Naive thymus-derived CD4-positive, alpha-beta T cell (primary cell): Measurements from ENCODE around the gene M1AP. TPM values are rescaled to one million over a fixed set of nuclear protein-coding genes. Genes with fewer than 3 reads are reported as not detected.

ENCODE experiments used
- ATAC-seq: fragments of 150-1000 bp; cut with Tn5 transposase; 2 replicates; pipeline ENCODE4 v1.10.0; 2021; ENCODE audit warnings: mild to moderate bottlenecking, moderate library complexity
- CTCF ChIA-PET: fragments of 350-600 bp; sonication (Branson Sonifier 250); formaldehyde crosslinking; loops from one replicate; lab custom pipeline; 2021; ENCODE audit warnings: antibody characterized with exemption; lab: Charles Lee
- POLR2A ChIA-PET: fragments of 350-600 bp; sonication (Branson Sonifier 250); formaldehyde crosslinking; loops from one replicate; lab custom pipeline; 2021; ENCODE audit warnings: antibody characterized with exemption, inconsistent platforms; lab: Charles Lee
- DNase-seq, 9 donors: peaks; one replicate each; pipeline versions ENCODE4 v3.0.0 to v3.0.0-alpha.2; 2020 to 2022; ENCODE audit warnings: mixed read lengths in 1 of 9
- H3K27ac ChIP-seq: one replicate; pipeline ENCODE4 v1.7.0; 2013; ENCODE audit warnings: mild to moderate bottlenecking, low read depth, low read length, moderate library complexity
- H3K27me3 ChIP-seq, 2 donors: one replicate each; pipeline ENCODE4 v1.7.0; 2013; ENCODE audit warnings: low read length in 2 of 2, mild to moderate bottlenecking in 2 of 2, moderate library complexity in 2 of 2; ENCODE audit not compliant: control insufficient read depth in 2 of 2, insufficient read depth in 2 of 2
- H3K36me3 ChIP-seq, 3 experiments: 1 replicate in 2 of 3; 2 replicates in 1 of 3; pipeline ENCODE4 v1.7.0; 2013; ENCODE audit warnings: low read length in 3 of 3, mild to moderate bottlenecking in 3 of 3, moderate library complexity in 1 of 3; ENCODE audit not compliant: insufficient read depth in 3 of 3, control insufficient read depth in 2 of 3
- H3K4me1 ChIP-seq, 2 donors: one replicate each; pipeline ENCODE4 v1.7.0; 2013; ENCODE audit warnings: low read length in 2 of 2, mild to moderate bottlenecking in 2 of 2, moderate library complexity in 1 of 2; ENCODE audit not compliant: control insufficient read depth in 2 of 2, insufficient read depth in 2 of 2
- H3K4me3 ChIP-seq: 2 replicates; pipeline ENCODE4 v1.7.0; 2013; ENCODE audit warnings: mild to moderate bottlenecking, low read length
- H3K9me3 ChIP-seq, 3 experiments: 1 replicate in 2 of 3; 2 replicates in 1 of 3; pipeline ENCODE4 v1.7.0; 2013; ENCODE audit warnings: low read length in 3 of 3; ENCODE audit not compliant: control insufficient read depth in 2 of 3
- H3K27ac Mint-ChIP-seq, 9 donors: one replicate each; pipeline ENCODE4 v1.8.0; 2020 to 2022; ENCODE audit warnings: mixed read lengths in 9 of 9, mild to moderate bottlenecking in 8 of 9, moderate library complexity in 5 of 9, inconsistent platforms in 2 of 9
- H3K27me3 Mint-ChIP-seq, 5 donors: one replicate each; pipeline ENCODE4 v1.8.0; 2021 to 2022; ENCODE audit warnings: mixed read lengths in 5 of 5, mild to moderate bottlenecking in 1 of 5
- H3K36me3 Mint-ChIP-seq, 5 donors: one replicate each; pipeline ENCODE4 v1.8.0; 2020 to 2022; ENCODE audit warnings: mixed read lengths in 5 of 5, mild to moderate bottlenecking in 3 of 5, inconsistent platforms in 1 of 5
- H3K4me1 Mint-ChIP-seq, 7 donors: one replicate each; pipeline ENCODE4 v1.8.0; 2020 to 2022; ENCODE audit warnings: mixed read lengths in 7 of 7, mild to moderate bottlenecking in 3 of 7, inconsistent platforms in 1 of 7
- H3K4me3 Mint-ChIP-seq, 10 donors: one replicate each; pipeline ENCODE4 v1.8.0; 2020 to 2022; ENCODE audit warnings: mild to moderate bottlenecking in 10 of 10, mixed read lengths in 10 of 10, moderate library complexity in 6 of 10, inconsistent platforms in 2 of 10
- H3K9me3 Mint-ChIP-seq, 11 donors: one replicate each; pipeline ENCODE4 v1.8.0; 2020 to 2022; ENCODE audit warnings: mixed read lengths in 11 of 11, mild to moderate bottlenecking in 4 of 11, inconsistent platforms in 1 of 11, moderate library complexity in 1 of 11
- intact Hi-C, 2 donors: fragments of 100-400 bp; cut with micrococcal nuclease; formaldehyde crosslinking; loops; one replicate each; pipeline ENCODE4 v1.15.1; 2023
- polyA plus RNA-seq, 2 donors: library from polyadenylated mRNA; unstranded; fragments of 300-500 nt; fragmentation: Illumina TruSeq; gene quantifications; one replicate each; pipeline ENCODE4 v1.2.3, GENCODE V29; 2021
- total RNA-seq, 6 experiments: library from RNA in 5 of 6; stranded (reverse) in 5 of 6; gene quantifications; 1 replicate in 5 of 6; 2 replicates in 1 of 6; pipeline ENCODE4 v1.2.3 and lab custom pipeline; 2021 to 2026

M1AP gene
- total and polyA plus RNA-seq, 7 experiments from 2014 or later: 0.39 TPM; not detected in 6

- DNase-seq (no peak), ATAC-seq (no peak)
- no peak overlapping the region for H3K27ac ChIP-seq
- no peaks in the 10 kb centered on the region for H3K9me3 ChIP-seq
- Mint-ChIP-seq H3K4me1 (peaks cover 25 to 47% (median 36%) of the 10 kb centered on the region in 7 donors), H3K27ac (peak overlapping the region in 1 of 9 donors; percentile 30), H3K27me3 (peaks cover 28 to 61% (median 46%) of the 10 kb centered on the region in 5 donors), H3K36me3 (peaks cover 4 to 12% (median 9%) of the 10 kb centered on the region in 5 donors), H3K4me3 (peak overlapping the region in 1 of 10 donors; percentile 5), H3K9me3 (peaks cover 0 to 6% (median 0%) of the 10 kb centered on the region in 11 donors)
- ChIA-PET POLR2A (interaction anchor here (4.6 to 5.0 kb wide), 2 partner anchors 18 to 29 kb away, joined by 22 to 33 read pairs; partner anchors contain the start of genes AUP1, CCDC142, HTRA2 and TTC31), CTCF (interaction anchor here (1.5 kb wide), 1 partner anchor 19 kb away, joined by 6 read pairs; the partner anchor contains the start of genes AUP1 and HTRA2)
- H3K4me3 ChIP-seq: no peak overlapping the region
- intact Hi-C loops: no loop called here
- peaks cover 21 to 33% of the 10 kb centered on the region in 2 donors for H3K4me1 ChIP-seq
- H3K27me3 ChIP-seq: peaks cover 6 to 27% of the 10 kb centered on the region in 2 donors
- peaks cover 0 to 4% (median 0%) of the 10 kb centered on the region in 3 experiments for H3K36me3 ChIP-seq
Measured at GRCh38 chr2:74511104-74511989, 136.8 kb downstream of the M1AP start.

GRCh38 chr2:74510272-74510671 is 137.9 kb downstream of the M1AP start:
- H3K4me3 Mint-ChIP-seq: no peak overlapping the region

GRCh38 chr2:74507926-74508520 is 140.1 kb downstream of the M1AP start:
- POLR2A ChIA-PET: interaction anchor here (0.9 to 5.0 kb wide), 12 partner anchors 9 to 50 kb away, joined by 3 to 33 read pairs (median 5); partner anchors contain the start of genes AUP1, CCDC142, HTRA2 and LBX2
- peaks cover 16 to 33% (median 25%) of the 10 kb centered on the region in 5 donors for H3K36me3 Mint-ChIP-seq
- peak overlapping the region; percentile 97 to 100 (median 100) for H3K27ac Mint-ChIP-seq
- Histone ChIP-seq H3K36me3 (peaks cover 0 to 20% (median 5%) of the 10 kb centered on the region in 3 experiments), H3K4me3 (peak overlapping the region; percentile 96), H3K27ac (peak overlapping the region; percentile 94), H3K27me3 (peaks cover 0 to 15% of the 10 kb centered on the region in 2 donors), H3K4me1 (peaks cover 16 to 22% of the 10 kb centered on the region in 2 donors), H3K9me3 (no peaks in the 10 kb centered on the region)
- DNase-seq (peak in 1 of 9 donors; percentile 29), ATAC-seq (no peak)
- H3K4me1 Mint-ChIP-seq: peaks cover 34 to 62% (median 51%) of the 10 kb centered on the region in 7 donors
- H3K27me3 Mint-ChIP-seq: peaks cover 47 to 58% (median 50%) of the 10 kb centered on the region in 5 donors
- H3K4me3 Mint-ChIP-seq: peak overlapping the region; percentile 95 to 100 (median 99)
- H3K9me3 Mint-ChIP-seq: peaks cover 0 to 6% (median 0%) of the 10 kb centered on the region in 11 donors
- CTCF ChIA-PET: interaction anchor here (0.5 to 1.5 kb wide), 3 partner anchors 24 to 29 kb away, joined by 3 to 4 read pairs (median 4); partner anchors contain the start of genes CCDC142 and TTC31
- intact Hi-C loops: loop anchor here (1.0 to 10.0 kb wide), 13 partner anchors 8 to 450 kb away; partner anchors contain the start of genes AUP1 (in 2 of the 2), DOK1 (in 2 of the 2), HTRA2 (in 2 of the 2) and TTC31 (in 2 of the 2)

More at GRCh38 chr2:74510272-74510671, 137.9 kb downstream of the M1AP start:
- CTCF ChIA-PET: interaction anchor here (1.5 kb wide), 1 partner anchor 20 kb away, joined by 6 read pairs; the partner anchor contains the start of genes AUP1 and HTRA2
- POLR2A ChIA-PET: interaction anchor here (1.7 to 5.0 kb wide), 4 partner anchors 12 to 52 kb away, joined by 7 to 33 read pairs (median 22); partner anchors contain the start of genes AUP1, CCDC142, HTRA2 and TTC31
- DNase-seq (no peak), ATAC-seq (no peak)
- H3K9me3 Mint-ChIP-seq: peaks cover 0 to 6% (median 0%) of the 10 kb centered on the region in 11 donors
- no peak overlapping the region for H3K27ac Mint-ChIP-seq
- intact Hi-C loops: no loop called here
- H3K27me3 ChIP-seq: peaks cover 5 to 23% of the 10 kb centered on the region in 2 donors
- H3K4me1 ChIP-seq: peaks cover 17 to 34% of the 10 kb centered on the region in 2 donors
- H3K36me3 ChIP-seq: peaks cover 0 to 11% (median 4%) of the 10 kb centered on the region in 3 experiments
- H3K27me3 Mint-ChIP-seq: peaks cover 29 to 53% (median 42%) of the 10 kb centered on the region in 5 donors
- H3K4me3 ChIP-seq: no peak overlapping the region
- H3K27ac ChIP-seq: no peak overlapping the region
- no peaks in the 10 kb centered on the region for H3K9me3 ChIP-seq
- H3K4me1 Mint-ChIP-seq: peaks cover 23 to 49% (median 37%) of the 10 kb centered on the region in 7 donors
- peaks cover 4 to 19% (median 15%) of the 10 kb centered on the region in 5 donors for H3K36me3 Mint-ChIP-seq

Other genes with a start within 250 kb of the M1AP start
- gene C2orf81, start 226.7 kb downstream of the M1AP start, total RNA-seq: 10 to 100 TPM in 1 of 5 experiments, 1 to 10 TPM in 4; 4.3 to 10.5 (median 6.8) TPM
- 1 to 10 TPM; 7.9 to 8.6 TPM for gene C2orf81, start 226.7 kb downstream of the M1AP start, polyA plus RNA-seq
- 10 to 100 TPM; 26.5 to 78.5 (median 30.8) TPM for gene WDR54, start 226.6 kb downstream of the M1AP start, total RNA-seq
- gene WDR54, start 226.6 kb downstream of the M1AP start, polyA plus RNA-seq: 10 to 100 TPM; 38.8 to 68.2 TPM
- 1 to 10 TPM in 2 of 5 experiments, under 1 TPM in 1, not detected in 2; 0.97 to 1.5 (median 1.3) TPM for gene RTKN, start 206.4 kb downstream of the M1AP start, total RNA-seq
- gene RTKN, start 206.4 kb downstream of the M1AP start, polyA plus RNA-seq: under 1 TPM; 0.26 to 0.28 TPM
- 10 to 100 TPM; 42.1 to 96.5 (median 46.8) TPM for gene INO80B, start 193.2 kb downstream of the M1AP start, total RNA-seq
- 10 to 100 TPM; 11.6 TPM for gene INO80B, start 193.2 kb downstream of the M1AP start, polyA plus RNA-seq
- 100 to 1,000 TPM in 2 of 5 experiments, 10 to 100 TPM in 3; 53.6 to 127 (median 85.4) TPM for gene WBP1, start 189.9 kb downstream of the M1AP start, total RNA-seq
- 10 to 100 TPM; 33.3 to 45.4 TPM for gene WBP1, start 189.9 kb downstream of the M1AP start, polyA plus RNA-seq
- 10 to 100 TPM; 61.0 to 88.5 (median 74.3) TPM for gene MOGS, start 182.9 kb downstream of the M1AP start, total RNA-seq
- 10 to 100 TPM; 31.2 to 40.7 TPM for gene MOGS, start 182.9 kb downstream of the M1AP start, polyA plus RNA-seq
- 100 to 1,000 TPM in 2 of 5 experiments, 10 to 100 TPM in 3; 45.7 to 108 (median 94.5) TPM for gene MRPL53, start 175.7 kb downstream of the M1AP start, total RNA-seq
- gene MRPL53, start 175.7 kb downstream of the M1AP start, polyA plus RNA-seq: 100 to 1,000 TPM; 138 to 175 TPM
- 10 to 100 TPM; 21.4 to 75.2 (median 33.8) TPM for gene CCDC142, start 165.3 kb downstream of the M1AP start, total RNA-seq
- 10 to 100 TPM; 13.1 to 23.9 TPM for gene CCDC142, start 165.3 kb downstream of the M1AP start, polyA plus RNA-seq
- 10 to 100 TPM; 35.5 to 50.4 (median 43.6) TPM for gene TTC31, start 165.2 kb downstream of the M1AP start, total RNA-seq
- gene TTC31, start 165.2 kb downstream of the M1AP start, polyA plus RNA-seq: 10 to 100 TPM; 19.8 to 24.5 TPM
- gene LBX2, start 148.7 kb downstream of the M1AP start, total RNA-seq: under 1 TPM in 2 of 5 experiments, not detected in 3; 0.44 to 0.65 TPM
- not detected for gene LBX2, start 148.7 kb downstream of the M1AP start, polyA plus RNA-seq
- 10 to 100 TPM; 25.7 to 37.0 (median 31.2) TPM for gene PCGF1, start 140.6 kb downstream of the M1AP start, total RNA-seq
- 10 to 100 TPM in 1 of 2 donors, 1 to 10 TPM in 1; 9.0 to 25.0 TPM for gene PCGF1, start 140.6 kb downstream of the M1AP start, polyA plus RNA-seq
- gene TLX2, start 133.9 kb downstream of the M1AP start, total RNA-seq: under 1 TPM in 2 of 5 experiments, not detected in 3; 0.34 to 0.66 TPM
- not detected for gene TLX2, start 133.9 kb downstream of the M1AP start, polyA plus RNA-seq
- gene DQX1, start 122.1 kb downstream of the M1AP start, total RNA-seq: under 1 TPM; 0.13 to 0.95 (median 0.59) TPM
- gene DQX1, start 122.1 kb downstream of the M1AP start, polyA plus RNA-seq: not detected
- gene AUP1, start 118.6 kb downstream of the M1AP start, total RNA-seq: 100 to 1,000 TPM; 121 to 160 (median 144) TPM
- gene AUP1, start 118.6 kb downstream of the M1AP start, polyA plus RNA-seq: 10 to 100 TPM; 69.7 to 73.6 TPM
- 10 to 100 TPM; 16.9 to 46.2 (median 37.7) TPM for gene HTRA2, start 118.4 kb downstream of the M1AP start, total RNA-seq
- 10 to 100 TPM; 22.4 to 22.6 TPM for gene HTRA2, start 118.4 kb downstream of the M1AP start, polyA plus RNA-seq
- 1 to 10 TPM in 2 of 5 experiments, under 1 TPM in 3; 0.50 to 6.9 (median 0.81) TPM for gene LOXL3, start 94.4 kb downstream of the M1AP start, total RNA-seq
- gene LOXL3, start 94.4 kb downstream of the M1AP start, polyA plus RNA-seq: under 1 TPM in 1 of 2 donors, not detected in 1; 0.17 TPM
- gene DOK1, start 93.6 kb downstream of the M1AP start, total RNA-seq: 10 to 100 TPM in 4 of 5 experiments, 1 to 10 TPM in 1; 7.0 to 39.5 (median 32.9) TPM
- gene DOK1, start 93.6 kb downstream of the M1AP start, polyA plus RNA-seq: 10 to 100 TPM; 11.8 to 24.2 TPM
- 10 to 100 TPM in 3 of 5 experiments, 1 to 10 TPM in 2; 5.7 to 23.6 (median 11.0) TPM for gene SEMA4F, start 5.9 kb upstream of the M1AP start, total RNA-seq
- gene SEMA4F, start 5.9 kb upstream of the M1AP start, polyA plus RNA-seq: 1 to 10 TPM; 6.9 to 8.6 TPM
- gene HK2, start 185.8 kb upstream of the M1AP start, total RNA-seq: 10 to 100 TPM; 11.1 to 74.6 (median 17.7) TPM
- 1 to 10 TPM; 3.6 to 6.3 TPM for gene HK2, start 185.8 kb upstream of the M1AP start, polyA plus RNA-seq